ENCODE data around the gene SPTBN1. TPM values are rescaled to one million over a fixed set of nuclear protein-coding genes. Genes with fewer than 3 reads are reported as not detected.
A peak's percentile ranks its signal among the peaks of the same experiment; 100 is the strongest.

SPTBN1 gene
- total and polyA plus RNA-seq, 2 experiments from 2014 or later, result 58.1 to 204 TPM

DNA sequence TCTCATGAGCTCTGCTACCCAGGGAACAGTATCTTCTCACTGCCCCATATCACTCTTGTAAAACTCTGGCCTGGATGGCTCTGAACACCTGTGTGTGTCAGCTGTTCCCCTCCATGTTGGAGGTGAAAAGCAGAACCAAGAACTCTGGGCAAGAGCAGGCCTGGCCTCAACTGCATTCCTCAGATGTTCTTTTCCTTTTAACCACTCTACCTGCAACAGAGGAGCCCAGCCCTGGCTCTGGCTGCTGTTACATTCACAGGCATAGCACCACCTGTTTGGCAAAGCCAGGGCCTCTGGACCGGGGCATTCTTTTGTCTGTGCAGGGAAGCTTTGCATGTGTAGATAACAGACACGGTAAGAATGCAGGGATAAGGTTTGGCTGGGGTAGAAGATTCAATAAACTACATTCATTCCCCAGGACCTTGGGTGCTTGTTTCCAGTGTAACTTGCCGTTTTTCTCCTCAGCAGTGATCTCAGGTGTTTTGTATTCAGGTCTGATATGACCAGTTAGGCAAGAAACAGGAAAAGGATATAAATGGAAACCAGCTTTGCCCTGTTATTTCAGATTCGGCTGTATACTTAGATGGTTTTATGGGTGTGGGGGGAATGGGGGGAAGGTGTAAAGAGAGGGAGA, 95.1 kb downstream of the SPTBN1 start (continued):
- TF ChIP-seq, protein P1, sequence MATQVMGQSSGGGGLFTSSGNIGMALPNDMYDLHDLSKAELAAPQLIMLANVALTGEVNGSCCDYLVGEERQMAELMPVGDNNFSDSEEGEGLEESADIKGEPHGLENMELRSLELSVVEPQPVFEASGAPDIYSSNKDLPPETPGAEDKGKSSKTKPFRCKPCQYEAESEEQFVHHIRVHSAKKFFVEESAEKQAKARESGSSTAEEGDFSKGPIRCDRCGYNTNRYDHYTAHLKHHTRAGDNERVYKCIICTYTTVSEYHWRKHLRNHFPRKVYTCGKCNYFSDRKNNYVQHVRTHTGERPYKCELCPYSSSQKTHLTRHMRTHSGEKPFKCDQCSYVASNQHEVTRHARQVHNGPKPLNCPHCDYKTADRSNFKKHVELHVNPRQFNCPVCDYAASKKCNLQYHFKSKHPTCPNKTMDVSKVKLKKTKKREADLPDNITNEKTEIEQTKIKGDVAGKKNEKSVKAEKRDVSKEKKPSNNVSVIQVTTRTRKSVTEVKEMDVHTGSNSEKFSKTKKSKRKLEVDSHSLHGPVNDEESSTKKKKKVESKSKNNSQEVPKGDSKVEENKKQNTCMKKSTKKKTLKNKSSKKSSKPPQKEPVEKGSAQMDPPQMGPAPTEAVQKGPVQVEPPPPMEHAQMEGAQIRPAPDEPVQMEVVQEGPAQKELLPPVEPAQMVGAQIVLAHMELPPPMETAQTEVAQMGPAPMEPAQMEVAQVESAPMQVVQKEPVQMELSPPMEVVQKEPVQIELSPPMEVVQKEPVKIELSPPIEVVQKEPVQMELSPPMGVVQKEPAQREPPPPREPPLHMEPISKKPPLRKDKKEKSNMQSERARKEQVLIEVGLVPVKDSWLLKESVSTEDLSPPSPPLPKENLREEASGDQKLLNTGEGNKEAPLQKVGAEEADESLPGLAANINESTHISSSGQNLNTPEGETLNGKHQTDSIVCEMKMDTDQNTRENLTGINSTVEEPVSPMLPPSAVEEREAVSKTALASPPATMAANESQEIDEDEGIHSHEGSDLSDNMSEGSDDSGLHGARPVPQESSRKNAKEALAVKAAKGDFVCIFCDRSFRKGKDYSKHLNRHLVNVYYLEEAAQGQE (IDR thresholded peaks at IDR 0.05; ENCODE audit: unreplicated experiment), result no peak
- no peak for TF ChIP-seq STAT1 (IDR thresholded peaks at IDR 0.05; ENCODE audit: unreplicated experiment)
- 0 out of 2 replicates have a peak, but pooled peaks have one; percentile 28 for TF ChIP-seq ZNF331 (CRISPR knock-in tag; IDR thresholded peaks at IDR 0.05; ENCODE audit: low read depth)

DNA sequence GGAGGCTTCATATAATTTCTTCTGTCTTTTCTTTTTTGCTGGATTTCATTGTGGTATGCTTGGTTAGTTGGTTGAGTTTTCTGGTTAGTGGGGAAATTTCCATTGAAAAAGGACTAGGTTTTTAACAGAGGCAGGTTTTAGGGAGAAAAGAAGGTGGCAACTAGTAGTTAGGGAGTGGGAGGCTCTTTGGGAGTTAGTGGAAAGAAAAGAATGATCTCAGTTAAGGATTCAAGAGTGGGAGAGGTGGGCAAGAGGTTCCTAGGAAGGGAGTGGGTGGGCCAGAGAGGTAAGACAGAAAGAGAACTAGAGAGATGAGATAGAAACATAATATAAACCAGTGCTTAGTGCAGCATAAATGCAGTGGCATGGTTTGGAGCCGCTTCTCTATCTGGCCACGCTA, 96.9 kb downstream of the SPTBN1 start:
- Histone ChIP-seq H4K20me1 (replicated peaks; ENCODE audit: insufficient read depth) (no peaks in the 10 kb centered on the region), H3K9me2 (ENCODE audit: insufficient read depth) (no peaks in the 10 kb centered on the region), H3K79me2 (replicated peaks; ENCODE audit: insufficient read depth) (peaks cover 9% of the 10 kb centered on the region; the same call in 1 of the 2 replicates), H3K4me1 (ENCODE audit: insufficient read depth) (peaks cover 26% of the 10 kb centered on the region; the same call in 1 of the 2 replicates), H3K27me3 (ENCODE audit: insufficient read depth) (no peaks in the 10 kb centered on the region), H3F3A (replicated peaks; ENCODE audit: low read depth) (no peaks in the 10 kb centered on the region), H2AFZ (no peak overlapping the region), H3K4me2 (no peak overlapping the region), H3K36me3 (ENCODE audit: insufficient read depth) (no peaks in the 10 kb centered on the region), H3K4me3 (no peak overlapping the region), H3K27ac (ENCODE audit: low read depth) (no peak overlapping the region)
- H3K36me3 Mint-ChIP-seq (ENCODE audit: low read depth), result no peaks in the 10 kb centered on the region; the same call in 2 of the 3 replicates
- no peaks in the 10 kb centered on the region for H3K9me3 Mint-ChIP-seq
- ATAC-seq (no peak), DNase-seq (ENCODE audit: low spot score) (no peak)
- H3K27me3 Mint-ChIP-seq (ENCODE audit: insufficient read depth, low read depth, poor library complexity), result peaks cover 3% of the 10 kb centered on the region
- H3K4me3 Mint-ChIP-seq, result no peak overlapping the region
- H3K4me1 Mint-ChIP-seq, result peaks cover 41% of the 10 kb centered on the region
- no peak overlapping the region for H3K27ac Mint-ChIP-seq
- TF ChIP-seq ZNF331 (CRISPR knock-in tag; IDR thresholded peaks at IDR 0.05; ENCODE audit: low read depth), result no peak
- TF ChIP-seq, protein P1 (IDR thresholded peaks at IDR 0.05; ENCODE audit: unreplicated experiment), result no peak
- TF ChIP-seq CREB1 (CRISPR knock-in tag; IDR thresholded peaks at IDR 0.05; ENCODE audit: low read depth), result no peak
- TF ChIP-seq, protein P2, sequence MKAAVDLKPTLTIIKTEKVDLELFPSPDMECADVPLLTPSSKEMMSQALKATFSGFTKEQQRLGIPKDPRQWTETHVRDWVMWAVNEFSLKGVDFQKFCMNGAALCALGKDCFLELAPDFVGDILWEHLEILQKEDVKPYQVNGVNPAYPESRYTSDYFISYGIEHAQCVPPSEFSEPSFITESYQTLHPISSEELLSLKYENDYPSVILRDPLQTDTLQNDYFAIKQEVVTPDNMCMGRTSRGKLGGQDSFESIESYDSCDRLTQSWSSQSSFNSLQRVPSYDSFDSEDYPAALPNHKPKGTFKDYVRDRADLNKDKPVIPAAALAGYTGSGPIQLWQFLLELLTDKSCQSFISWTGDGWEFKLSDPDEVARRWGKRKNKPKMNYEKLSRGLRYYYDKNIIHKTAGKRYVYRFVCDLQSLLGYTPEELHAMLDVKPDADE (IDR thresholded peaks at IDR 0.05), result no peak
- TF ChIP-seq EZH2 (IDR thresholded peaks at IDR 0.05; ENCODE audit: low read depth, unreplicated experiment), result no peak
- TF ChIP-seq JUNB (IDR thresholded peaks at IDR 0.05; ENCODE audit: unreplicated experiment), result no peak
- TF ChIP-seq POLR2AphosphoS5 (IDR thresholded peaks at IDR 0.05; ENCODE audit: low read depth), result no peak
- no peak for TF ChIP-seq ZNF114 (CRISPR knock-in tag; IDR thresholded peaks at IDR 0.05)
- TF ChIP-seq, protein P3, sequence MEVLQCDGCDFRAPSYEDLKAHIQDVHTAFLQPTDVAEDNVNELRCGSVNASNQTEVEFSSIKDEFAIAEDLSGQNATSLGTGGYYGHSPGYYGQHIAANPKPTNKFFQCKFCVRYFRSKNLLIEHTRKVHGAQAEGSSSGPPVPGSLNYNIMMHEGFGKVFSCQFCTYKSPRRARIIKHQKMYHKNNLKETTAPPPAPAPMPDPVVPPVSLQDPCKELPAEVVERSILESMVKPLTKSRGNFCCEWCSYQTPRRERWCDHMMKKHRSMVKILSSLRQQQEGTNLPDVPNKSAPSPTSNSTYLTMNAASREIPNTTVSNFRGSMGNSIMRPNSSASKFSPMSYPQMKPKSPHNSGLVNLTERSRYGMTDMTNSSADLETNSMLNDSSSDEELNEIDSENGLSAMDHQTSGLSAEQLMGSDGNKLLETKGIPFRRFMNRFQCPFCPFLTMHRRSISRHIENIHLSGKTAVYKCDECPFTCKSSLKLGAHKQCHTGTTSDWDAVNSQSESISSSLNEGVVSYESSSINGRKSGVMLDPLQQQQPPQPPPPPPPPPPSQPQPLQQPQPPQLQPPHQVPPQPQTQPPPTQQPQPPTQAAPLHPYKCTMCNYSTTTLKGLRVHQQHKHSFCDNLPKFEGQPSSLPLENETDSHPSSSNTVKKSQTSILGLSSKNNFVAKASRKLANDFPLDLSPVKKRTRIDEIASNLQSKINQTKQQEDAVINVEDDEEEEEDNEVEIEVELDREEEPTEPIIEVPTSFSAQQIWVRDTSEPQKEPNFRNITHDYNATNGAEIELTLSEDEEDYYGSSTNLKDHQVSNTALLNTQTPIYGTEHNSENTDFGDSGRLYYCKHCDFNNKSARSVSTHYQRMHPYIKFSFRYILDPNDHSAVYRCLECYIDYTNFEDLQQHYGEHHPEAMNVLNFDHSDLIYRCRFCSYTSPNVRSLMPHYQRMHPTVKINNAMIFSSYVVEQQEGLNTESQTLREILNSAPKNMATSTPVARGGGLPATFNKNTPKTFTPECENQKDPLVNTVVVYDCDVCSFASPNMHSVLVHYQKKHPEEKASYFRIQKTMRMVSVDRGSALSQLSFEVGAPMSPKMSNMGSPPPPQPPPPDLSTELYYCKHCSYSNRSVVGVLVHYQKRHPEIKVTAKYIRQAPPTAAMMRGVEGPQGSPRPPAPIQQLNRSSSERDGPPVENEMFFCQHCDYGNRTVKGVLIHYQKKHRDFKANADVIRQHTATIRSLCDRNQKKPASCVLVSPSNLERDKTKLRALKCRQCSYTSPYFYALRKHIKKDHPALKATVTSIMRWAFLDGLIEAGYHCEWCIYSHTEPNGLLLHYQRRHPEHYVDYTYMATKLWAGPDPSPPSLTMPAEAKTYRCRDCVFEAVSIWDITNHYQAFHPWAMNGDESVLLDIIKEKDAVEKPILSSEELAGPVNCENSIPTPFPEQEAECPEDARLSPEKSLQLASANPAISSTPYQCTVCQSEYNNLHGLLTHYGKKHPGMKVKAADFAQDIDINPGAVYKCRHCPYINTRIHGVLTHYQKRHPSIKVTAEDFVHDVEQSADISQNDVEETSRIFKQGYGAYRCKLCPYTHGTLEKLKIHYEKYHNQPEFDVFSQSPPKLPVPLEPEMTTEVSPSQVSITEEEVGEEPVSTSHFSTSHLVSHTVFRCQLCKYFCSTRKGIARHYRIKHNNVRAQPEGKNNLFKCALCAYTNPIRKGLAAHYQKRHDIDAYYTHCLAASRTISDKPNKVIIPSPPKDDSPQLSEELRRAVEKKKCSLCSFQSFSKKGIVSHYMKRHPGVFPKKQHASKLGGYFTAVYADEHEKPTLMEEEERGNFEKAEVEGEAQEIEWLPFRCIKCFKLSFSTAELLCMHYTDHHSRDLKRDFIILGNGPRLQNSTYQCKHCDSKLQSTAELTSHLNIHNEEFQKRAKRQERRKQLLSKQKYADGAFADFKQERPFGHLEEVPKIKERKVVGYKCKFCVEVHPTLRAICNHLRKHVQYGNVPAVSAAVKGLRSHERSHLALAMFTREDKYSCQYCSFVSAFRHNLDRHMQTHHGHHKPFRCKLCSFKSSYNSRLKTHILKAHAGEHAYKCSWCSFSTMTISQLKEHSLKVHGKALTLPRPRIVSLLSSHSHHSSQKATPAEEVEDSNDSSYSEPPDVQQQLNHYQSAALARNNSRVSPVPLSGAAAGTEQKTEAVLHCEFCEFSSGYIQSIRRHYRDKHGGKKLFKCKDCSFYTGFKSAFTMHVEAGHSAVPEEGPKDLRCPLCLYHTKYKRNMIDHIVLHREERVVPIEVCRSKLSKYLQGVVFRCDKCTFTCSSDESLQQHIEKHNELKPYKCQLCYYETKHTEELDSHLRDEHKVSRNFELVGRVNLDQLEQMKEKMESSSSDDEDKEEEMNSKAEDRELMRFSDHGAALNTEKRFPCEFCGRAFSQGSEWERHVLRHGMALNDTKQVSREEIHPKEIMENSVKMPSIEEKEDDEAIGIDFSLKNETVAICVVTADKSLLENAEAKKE (CRISPR knock-in tag; IDR thresholded peaks at IDR 0.05), result no peak

All from GM23338 (cell line).